ENCODE results near the gene CEACAM6.
A peak's percentile ranks its signal among the peaks of the same experiment; 100 is the strongest.
"Not testable (repeated sequence)": the region's sequence is repeated elsewhere in the genome, so short reads cannot be mapped to it uniquely, and the experiment has no call there.

CEACAM6 gene

GRCh38 chr19:41746593-41747227 is 8.6 kb upstream of the CEACAM6 start:
- DNase-seq (ENCODE audit: low read depth in 1 of 2, low spot score in 1 of 2), result peak in 1 of 2 donors; percentile 7

DNA sequence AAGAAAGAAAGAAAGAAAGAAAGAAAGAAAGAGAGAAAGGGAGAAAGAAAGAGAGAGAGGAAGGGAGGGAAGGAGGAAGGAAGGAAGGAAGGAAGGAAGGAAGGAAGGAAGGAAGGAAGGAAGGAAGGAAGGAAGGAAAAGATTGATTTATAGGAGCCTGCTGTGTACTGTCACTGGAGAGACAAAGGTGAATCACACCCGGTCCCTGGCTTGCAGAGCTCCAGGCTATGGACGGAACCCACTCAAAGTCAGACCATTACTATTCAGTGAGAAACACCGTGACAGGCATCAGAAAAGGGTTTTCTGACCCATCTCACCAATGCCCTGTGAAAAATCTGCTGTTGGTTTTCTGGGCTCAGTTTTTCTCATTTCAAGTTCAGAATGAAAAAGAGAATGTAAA is 7.3 kb upstream of the CEACAM6 start:
- DNase-seq (ENCODE audit: low read depth in 1 of 2, low spot score in 1 of 2), result no peak

DNA sequence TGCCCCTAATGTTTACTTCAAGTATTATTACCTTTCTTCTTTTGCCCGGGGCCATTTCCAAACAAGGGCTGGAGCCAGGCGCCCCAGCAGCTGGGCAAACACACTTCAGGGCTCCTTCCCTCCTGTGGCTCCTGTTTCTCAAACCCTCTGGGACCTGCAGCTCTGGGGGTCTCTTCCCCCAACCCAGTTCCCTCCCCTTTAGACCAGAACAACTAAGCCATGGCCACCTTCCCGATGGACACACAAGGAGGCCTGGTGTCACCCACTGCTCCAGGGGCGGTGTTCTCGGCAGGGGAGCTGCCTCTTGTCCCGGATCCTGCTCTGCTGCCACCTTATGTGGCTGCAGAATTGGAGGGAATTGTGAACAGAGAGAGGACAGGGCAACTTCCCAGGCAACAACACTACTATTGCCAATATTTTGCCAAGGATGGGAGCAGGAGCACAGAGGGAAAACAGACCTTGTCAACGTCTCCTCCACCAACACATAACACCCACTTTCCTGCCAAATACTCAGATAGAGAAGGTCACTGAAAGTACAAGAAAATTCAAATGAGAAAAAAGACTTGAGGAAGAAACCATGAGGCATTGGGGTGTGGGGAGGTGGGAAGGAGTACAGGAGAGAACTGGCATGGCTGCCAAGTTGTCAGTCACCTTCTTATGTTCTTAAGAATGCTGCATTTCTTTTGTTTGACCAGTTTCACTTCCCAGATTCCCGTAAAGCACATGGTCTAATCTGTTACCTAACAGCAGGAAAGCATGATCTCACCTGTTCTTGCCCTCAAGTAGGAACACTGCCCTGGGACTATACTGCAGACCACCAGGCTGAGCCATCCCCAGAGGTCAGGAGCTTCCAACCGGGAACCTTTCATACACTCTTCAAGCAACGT is 4.8 kb upstream of the CEACAM6 start:
- DNase-seq (ENCODE audit: low read depth in 1 of 2, low spot score in 1 of 2), result not testable (repeated sequence)

GRCh38 chr19:41753159-41753558 is 2.2 kb upstream of the CEACAM6 start:
- DNase-seq (ENCODE audit: low read depth in 1 of 2, low spot score in 1 of 2), result peak; percentile 58 to 70

GRCh38 chr19:41753936-41754529 is 1.3 kb upstream of the CEACAM6 start:
- peak; percentile 31 to 34 for DNase-seq (ENCODE audit: low read depth in 1 of 2, low spot score in 1 of 2)

DNA sequence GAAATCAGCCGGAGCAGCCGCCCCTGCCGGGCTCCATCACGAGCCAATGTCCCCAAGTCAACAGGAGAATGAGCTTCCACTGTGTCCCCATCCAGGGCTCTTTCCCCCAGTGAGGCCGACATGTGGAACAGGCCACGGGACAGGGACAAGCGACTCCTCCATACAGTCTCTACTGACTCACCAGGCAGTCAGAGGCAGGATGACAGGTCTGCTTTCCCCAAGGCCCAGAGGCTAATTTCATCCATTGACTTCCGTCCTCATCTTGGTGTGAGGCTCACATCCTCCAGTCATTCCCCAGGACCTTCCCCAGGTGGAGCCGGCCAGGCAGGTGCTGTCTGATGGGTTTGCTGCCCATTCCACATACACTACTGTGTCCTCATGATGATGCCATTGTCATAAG is 3.5 kb downstream of the CEACAM6 start:
- DNase-seq (ENCODE audit: low read depth in 1 of 2, low spot score in 1 of 2), result no peak

DNA sequence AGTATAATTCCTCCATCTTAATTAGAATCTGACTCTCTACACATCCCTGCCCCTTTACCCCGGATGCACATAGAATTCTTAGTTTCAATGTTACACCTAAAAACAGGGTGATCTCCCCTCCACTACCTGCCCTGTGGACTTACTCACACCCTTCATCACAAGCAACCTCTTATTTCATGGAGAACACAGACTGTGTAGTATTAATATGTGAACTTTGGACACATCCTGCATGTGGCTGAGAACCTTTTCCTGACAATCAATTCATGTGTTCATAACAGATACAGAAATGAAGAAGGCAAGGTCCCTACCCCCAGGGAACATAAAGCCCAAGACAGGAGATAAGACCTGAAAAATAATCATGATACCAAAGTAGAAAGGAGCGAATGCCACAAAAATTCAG is 11.8 kb downstream of the CEACAM6 start:
- no peak for DNase-seq (ENCODE audit: low read depth in 1 of 2, low spot score in 1 of 2)

DNA sequence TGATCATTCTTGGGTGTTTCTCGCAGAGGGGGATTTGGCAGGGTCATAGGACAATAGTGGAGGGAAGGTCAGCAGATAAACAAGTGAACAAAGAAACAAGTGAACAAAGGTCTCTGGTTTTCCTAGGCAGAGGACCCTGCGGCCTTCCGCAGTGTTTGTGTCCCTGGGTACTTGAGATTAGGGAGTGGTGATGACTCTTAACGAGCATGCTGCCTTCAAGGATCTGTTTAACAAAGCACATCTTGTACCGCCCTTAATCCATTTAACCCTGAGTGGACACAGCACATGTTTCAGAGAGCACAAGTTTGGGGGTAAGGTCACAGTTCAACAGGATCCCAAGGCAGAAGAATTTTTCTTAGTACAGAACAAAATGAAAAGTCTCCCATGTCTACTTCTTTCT is 12.8 kb downstream of the CEACAM6 start:
- not testable (repeated sequence) for DNase-seq (ENCODE audit: low read depth in 1 of 2, low spot score in 1 of 2)

DNA sequence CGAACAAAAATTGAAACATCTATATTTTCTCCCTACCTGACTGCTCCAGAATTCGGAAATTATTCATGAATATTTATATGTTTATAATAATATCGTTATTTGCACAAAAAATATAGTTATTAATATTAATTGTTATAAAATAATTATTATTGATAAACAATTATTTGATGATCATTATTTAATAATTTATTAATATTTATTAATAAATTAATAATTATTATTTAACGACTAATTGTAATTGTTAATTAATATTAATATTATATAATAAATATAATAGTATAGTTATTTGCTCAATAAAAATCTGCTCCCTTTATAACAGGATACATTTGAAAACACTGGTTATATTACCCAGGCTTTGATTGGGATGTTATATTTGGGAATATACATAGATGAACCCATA is 14.3 kb downstream of the CEACAM6 start:
- DNase-seq (ENCODE audit: low read depth in 1 of 2, low spot score in 1 of 2), result no peak

DNA sequence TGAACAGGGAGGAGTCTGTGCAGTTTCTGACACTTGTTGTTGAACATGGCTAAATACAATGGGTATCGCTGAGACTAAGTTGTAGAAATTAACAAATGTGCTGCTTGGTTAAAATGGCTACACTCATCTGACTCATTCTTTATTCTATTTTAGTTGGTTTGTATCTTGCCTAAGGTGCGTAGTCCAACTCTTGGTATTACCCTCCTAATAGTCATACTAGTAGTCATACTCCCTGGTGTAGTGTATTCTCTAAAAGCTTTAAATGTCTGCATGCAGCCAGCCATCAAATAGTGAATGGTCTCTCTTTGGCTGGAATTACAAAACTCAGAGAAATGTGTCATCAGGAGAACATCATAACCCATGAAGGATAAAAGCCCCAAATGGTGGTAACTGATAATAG is 16.1 kb downstream of the CEACAM6 start:
- no peak for DNase-seq (ENCODE audit: low read depth in 1 of 2, low spot score in 1 of 2)

DNA sequence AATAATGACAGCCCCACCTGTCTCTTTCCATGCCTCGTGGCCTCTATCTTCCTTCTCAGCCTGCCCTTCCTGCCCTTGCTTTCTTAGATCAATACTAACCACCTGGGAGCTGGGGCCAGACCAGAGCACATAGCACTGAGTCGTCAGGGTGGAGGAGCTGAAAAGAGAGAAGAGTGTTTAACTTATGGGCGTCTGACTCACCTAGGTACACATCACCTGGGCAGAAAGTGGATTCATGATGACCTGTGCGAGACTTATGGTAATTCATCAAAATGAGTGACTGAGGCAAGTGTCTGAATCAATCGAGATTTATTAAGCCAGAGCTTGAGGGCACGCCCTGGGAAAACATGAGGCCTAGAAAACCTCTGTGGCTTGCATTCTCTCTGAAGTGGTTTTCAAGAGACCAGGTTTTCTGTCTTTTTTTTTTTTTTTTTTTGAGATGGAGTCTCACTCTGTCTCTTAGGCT is 19.2 kb downstream of the CEACAM6 start:
- DNase-seq (ENCODE audit: low read depth in 1 of 2, low spot score in 1 of 2), result no peak

- DNase-seq (ENCODE audit: low read depth in 1 of 2, low spot score in 1 of 2), result no peak
These were observed 21.4 kb downstream of the CEACAM6 start for GRCh38 chr19:41776700-41777099.

DNA sequence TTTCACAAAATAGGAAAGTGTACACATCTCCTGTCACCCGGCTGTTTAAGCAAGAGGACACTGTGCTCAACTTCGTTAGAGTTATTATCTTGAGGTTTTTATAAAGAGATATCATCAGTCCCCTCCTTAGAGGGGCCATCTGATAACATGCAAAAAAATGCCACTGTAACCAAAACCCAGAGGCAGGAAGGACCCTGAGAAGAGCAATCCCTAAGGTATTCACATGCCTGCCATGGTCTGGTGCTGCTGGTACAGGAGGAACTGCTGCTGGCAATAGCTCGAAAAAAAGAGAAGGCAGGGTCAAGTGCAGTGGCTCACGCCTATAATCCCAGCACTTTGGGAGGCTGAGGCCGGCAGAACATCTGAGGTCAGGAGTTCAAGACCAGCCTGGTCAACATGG is 28.3 kb downstream of the CEACAM6 start:
- no peak for DNase-seq (ENCODE audit: low read depth in 1 of 2, low spot score in 1 of 2)

DNA sequence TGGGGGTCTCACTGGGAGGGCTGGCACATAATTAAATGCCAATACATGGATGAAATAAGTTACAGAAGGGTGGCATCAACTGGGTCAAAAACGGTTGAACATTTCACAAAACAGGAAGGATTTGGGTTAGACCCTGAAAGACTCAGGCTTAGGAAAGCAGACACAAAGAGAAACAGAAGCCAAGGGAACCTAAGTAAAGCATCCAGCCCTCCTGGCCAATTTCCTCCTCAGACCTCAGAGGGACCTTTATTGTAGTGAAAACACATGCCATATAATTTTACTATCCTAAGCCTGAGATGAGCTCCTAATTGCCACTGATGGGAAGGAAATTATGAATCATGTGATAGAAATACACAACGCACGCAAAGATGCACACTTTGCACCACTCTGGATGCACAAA is 29.0 kb downstream of the CEACAM6 start:
- no peak for DNase-seq (ENCODE audit: low read depth in 1 of 2, low spot score in 1 of 2)

DNA sequence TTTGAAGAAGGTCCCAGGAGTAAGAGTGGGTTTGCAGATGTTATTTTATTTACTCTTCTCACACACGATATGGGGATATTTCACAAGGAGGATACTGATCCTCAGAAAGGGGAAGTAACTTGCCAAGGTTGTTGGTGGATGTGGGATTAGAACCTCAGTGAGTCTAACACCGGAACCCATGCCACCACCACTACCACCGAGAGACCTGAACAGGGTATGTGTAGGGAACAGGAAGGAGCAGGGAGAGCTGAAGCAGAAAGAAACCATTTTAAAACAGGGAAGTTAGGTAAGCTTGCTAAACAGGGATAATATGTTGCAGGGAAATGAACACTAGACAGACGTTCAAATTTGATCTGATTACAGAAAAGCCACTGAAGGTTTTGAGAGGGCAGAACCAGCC is 29.4 kb downstream of the CEACAM6 start:
- no peak for DNase-seq (ENCODE audit: low read depth in 1 of 2, low spot score in 1 of 2)

- peak; percentile 37 to 45 for DNase-seq (ENCODE audit: low read depth in 1 of 2, low spot score in 1 of 2)
These were observed 30.3 kb downstream of the CEACAM6 start for GRCh38 chr19:41785653-41786052.

GRCh38 chr19:41787055-41787454 is 31.7 kb downstream of the CEACAM6 start:
- no peak for DNase-seq (ENCODE audit: low read depth in 1 of 2, low spot score in 1 of 2)

DNA sequence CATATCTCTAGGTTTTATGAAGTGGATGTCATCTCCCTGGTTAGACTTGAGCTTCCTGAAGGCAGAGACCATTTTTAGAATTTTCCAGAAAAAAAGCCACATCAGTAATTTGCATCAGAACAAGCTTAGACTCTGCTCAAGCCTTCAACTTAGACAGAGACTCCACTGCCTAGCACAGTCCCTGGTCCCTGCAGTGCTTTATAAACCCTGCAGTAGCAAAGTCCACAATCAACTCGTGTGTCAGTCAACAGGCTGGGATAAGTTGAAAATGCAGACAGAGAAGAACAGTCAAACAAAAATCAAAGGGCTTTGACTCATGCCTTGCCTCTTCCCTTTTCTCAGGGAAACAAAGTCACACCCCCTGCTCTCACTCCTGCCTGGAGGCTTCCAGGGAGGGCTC is 33.2 kb downstream of the CEACAM6 start:
- DNase-seq (ENCODE audit: low read depth in 1 of 2, low spot score in 1 of 2), result not testable (repeated sequence)

- DNase-seq (ENCODE audit: low read depth in 1 of 2, low spot score in 1 of 2), result not testable (repeated sequence)
These were observed 33.7 kb downstream of the CEACAM6 start for GRCh38 chr19:41789053-41789452.

GRCh38 chr19:41792513-41793413 is 37.4 kb downstream of the CEACAM6 start:
- DNase-seq (ENCODE audit: low read depth in 1 of 2, low spot score in 1 of 2), result peak in 1 of 2 donors; percentile 22

DNA sequence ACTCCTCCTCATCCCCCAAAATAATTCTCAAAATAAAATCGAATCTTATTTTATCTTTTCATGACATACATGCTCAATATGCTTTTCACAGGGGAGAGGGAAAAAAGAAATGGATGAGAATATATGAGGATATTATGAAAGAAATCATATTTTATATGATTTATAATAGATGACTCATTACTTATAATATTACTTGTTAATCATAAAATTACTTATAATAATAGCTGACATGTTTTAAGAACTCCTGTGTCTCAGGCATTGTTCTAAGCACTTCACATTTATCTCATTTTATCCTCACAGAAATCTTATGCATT is 38.0 kb downstream of the CEACAM6 start:
- no peak for DNase-seq (ENCODE audit: low read depth in 1 of 2, low spot score in 1 of 2)
